ENCODE data around the gene SIGMAR1. TPM values are rescaled to one million over a fixed set of nuclear protein-coding genes. Genes with fewer than 3 reads are reported as not detected.

The SIGMAR1 gene
- total RNA-seq, 4 donors from 2014 or later, result 18.9 to 35.7 (median 27.4) TPM

DNA sequence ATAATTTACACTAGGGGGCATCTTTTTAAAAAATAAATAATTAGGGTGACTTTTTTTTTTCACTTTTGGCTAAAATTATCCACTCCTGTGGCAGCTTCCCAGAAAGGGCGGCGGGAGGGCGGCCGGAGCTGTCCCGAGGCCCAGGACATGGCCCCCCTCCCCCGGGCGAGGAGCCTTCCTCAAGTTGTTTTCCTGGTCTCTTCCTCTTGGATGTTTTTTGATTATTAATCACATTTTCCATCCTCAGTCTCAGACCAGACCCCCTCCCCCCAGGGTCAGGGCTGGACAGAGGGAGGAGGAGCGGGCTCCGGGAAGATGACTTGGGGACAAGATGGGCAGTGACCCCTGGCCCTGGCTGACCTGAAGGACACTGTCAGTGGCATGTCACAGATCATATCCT lies 43.4 kb downstream of the SIGMAR1 start:
- peak in 1 of 5 experiments; percentile 19 for TF ChIP-seq CTCF (IDR thresholded peaks at IDR 0.05 in 4 of 5, conservative IDR thresholded peaks at IDR 0.05 in 1 of 5)
- TF ChIP-seq POLR2A (IDR thresholded peaks at IDR 0.05), result no peak
- Histone ChIP-seq H3K27me3 (no peaks in the 10 kb centered on the region), H3K36me3 (no peaks in the 10 kb centered on the region), H3K27ac (peak overlapping the region; percentile 82 to 93 (median 86)), H3K4me3 (no peak overlapping the region), H3K4me1 (peaks cover 67 to 76% of the 10 kb centered on the region in 2 donors), H3K9me3 (no peaks in the 10 kb centered on the region)
- ATAC-seq (no peak), DNase-seq (peak in 1 of 2 donors; percentile 36)
- in situ Hi-C loops (cut with MboI; ENCODE audit: low sequenced_read_pairs in 4 of 4) (no loop called here), intact Hi-C loops (cut with DNase I; ENCODE audit: low total_unique reads) (loop anchor here (5.0 to 10.0 kb wide), 2 partner anchors 192 to 339 kb away; no protein-coding TSS in a partner anchor)

- H3K4me1 ChIP-seq, result peaks cover 70 to 76% of the 10 kb centered on the region in 2 donors
- in situ Hi-C loops (cut with MboI; ENCODE audit: low sequenced_read_pairs in 4 of 4), result no loop called here
Measured at GRCh38 chr9:34592895-34593601, 44.5 kb downstream of the SIGMAR1 start.

DNA sequence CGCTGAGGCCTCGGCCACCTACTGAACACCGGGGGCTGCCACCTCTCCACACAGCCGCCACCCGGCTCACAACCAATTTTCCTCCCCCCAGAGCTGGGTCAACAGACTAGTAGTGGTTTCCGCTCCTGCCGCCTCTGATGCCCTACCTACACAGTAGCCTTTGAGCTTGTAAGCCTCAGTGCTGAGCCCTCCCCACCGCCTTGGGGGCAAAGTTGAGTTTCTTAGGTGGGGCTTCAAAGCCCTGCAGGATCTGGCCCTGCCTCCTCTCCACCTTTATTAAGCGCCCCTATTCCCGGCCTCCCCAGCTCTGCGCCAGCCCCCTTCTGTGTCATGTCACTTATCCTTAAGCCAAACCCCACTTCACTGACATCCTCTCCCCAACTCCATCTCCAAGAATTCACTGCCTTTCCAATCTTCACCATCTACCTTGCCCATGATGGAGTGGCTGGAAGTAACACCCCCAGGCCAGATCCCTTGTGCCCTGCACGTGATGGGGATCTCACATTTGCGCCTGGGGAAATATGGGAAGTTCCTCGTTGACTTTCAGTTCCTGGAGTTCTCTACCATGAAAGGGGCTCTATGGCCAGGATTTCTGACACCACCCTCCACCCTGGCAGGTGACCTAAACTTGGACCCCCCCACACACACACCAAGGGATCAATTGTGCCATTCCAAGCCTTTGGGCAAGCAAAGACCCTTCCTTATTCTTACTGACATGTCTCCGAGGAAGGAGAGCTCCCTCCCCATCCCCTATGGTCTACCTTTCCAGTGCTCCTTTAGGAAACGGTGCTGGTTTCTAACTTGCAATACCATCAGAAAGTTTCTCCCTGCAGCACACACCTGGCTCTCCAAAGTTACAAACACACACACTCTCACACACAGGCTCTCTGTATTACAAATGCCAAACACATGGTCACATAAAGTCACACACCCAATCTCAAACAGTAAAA lies 45.4 kb downstream of the SIGMAR1 start:
- DNase-seq, result no peak
- Histone ChIP-seq H3K27ac (peak overlapping the region; percentile 82 to 93 (median 86)), H3K4me3 (no peak overlapping the region), H3K4me1 (peaks cover 66 to 67% of the 10 kb centered on the region in 2 donors), H3K27me3 (no peaks in the 10 kb centered on the region), H3K9me3 (no peaks in the 10 kb centered on the region), H3K36me3 (no peaks in the 10 kb centered on the region)
- ATAC-seq, result peak in 1 of 2 donors; percentile 0
- intact Hi-C loops (cut with DNase I; ENCODE audit: low total_unique reads) (loop anchor here (1.0 to 10.0 kb wide), 5 partner anchors 44 to 337 kb away; partner anchors contain the start of genes KIF24 and NUDT2), in situ Hi-C loops (cut with MboI; ENCODE audit: low sequenced_read_pairs in 4 of 4) (no loop called here)
- no peak for TF ChIP-seq POLR2A (IDR thresholded peaks at IDR 0.05)
- peak in 2 of 5 experiments; percentile 33 to 42 for TF ChIP-seq CTCF (IDR thresholded peaks at IDR 0.05 in 4 of 5, conservative IDR thresholded peaks at IDR 0.05 in 1 of 5)

More at GRCh38 chr9:34592895-34593601, 44.5 kb downstream of the SIGMAR1 start:
- ATAC-seq, result peak; percentile 28 to 33
- Histone ChIP-seq H3K9me3 (no peaks in the 10 kb centered on the region), H3K27me3 (no peaks in the 10 kb centered on the region), H3K36me3 (no peaks in the 10 kb centered on the region), H3K27ac (peak overlapping the region; percentile 82 to 93 (median 86)), H3K4me3 (peak overlapping the region in 3 of 4 donors; percentile 2 to 18 (median 2))
- TF ChIP-seq POLR2A (IDR thresholded peaks at IDR 0.05), result peak in 1 of 2 donors; percentile 15
- TF ChIP-seq CTCF (IDR thresholded peaks at IDR 0.05 in 4 of 5, conservative IDR thresholded peaks at IDR 0.05 in 1 of 5), result no peak
- DNase-seq, result peak; percentile 85 to 94
- intact Hi-C loops (cut with DNase I; ENCODE audit: low total_unique reads), result loop anchor here (1.0 to 10.0 kb wide), 3 partner anchors 34 to 338 kb away; no protein-coding TSS in a partner anchor

DNA sequence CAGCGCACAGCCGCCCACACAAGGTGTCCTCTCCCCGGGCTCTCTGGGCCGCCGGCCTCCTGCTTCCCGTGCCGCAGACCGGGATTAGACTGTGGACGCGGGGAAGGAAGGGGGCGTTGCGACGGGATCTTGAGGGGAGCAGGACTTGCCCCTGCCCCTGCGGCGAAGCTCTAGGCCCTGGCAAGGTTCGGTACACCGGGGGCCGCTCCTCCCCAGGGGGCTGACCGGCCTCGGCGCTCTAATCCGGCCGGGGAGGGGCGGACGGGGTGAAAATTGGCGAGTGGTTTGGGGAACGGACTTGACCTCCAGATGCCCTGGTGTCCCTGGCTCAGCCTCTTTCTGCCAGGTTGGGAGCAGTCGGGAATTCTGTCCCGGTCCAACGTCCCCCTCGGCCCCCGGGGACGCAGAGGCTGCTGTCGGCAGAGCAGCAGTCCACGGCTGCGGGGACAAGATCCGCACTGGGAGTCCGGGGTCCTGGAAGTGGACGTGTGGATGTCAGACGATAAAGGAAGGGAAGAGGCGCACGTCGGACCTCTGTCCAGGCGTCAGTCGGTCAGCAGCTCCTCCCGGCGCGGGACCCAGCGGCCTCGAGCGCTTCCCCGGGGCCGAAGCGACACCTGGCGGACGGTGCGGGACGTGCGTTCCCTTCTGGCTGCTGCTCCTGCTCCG lies 46.2 kb downstream of the SIGMAR1 start:
- no peak for TF ChIP-seq POLR2A (IDR thresholded peaks at IDR 0.05)
- TF ChIP-seq CTCF (IDR thresholded peaks at IDR 0.05 in 4 of 5, conservative IDR thresholded peaks at IDR 0.05 in 1 of 5), result peak; percentile 94 to 98 (median 97)
- in situ Hi-C loops (cut with MboI; ENCODE audit: low sequenced_read_pairs in 4 of 4), result no loop called here
- peak; percentile 37 to 42 for ATAC-seq
- peaks cover 58 to 66% of the 10 kb centered on the region in 2 donors for H3K4me1 ChIP-seq
- peak overlapping the region; percentile 82 to 93 (median 86) for H3K27ac ChIP-seq
- peak overlapping the region; percentile 49 to 82 (median 68) for H3K4me3 ChIP-seq
- no peaks in the 10 kb centered on the region for H3K9me3 ChIP-seq
- intact Hi-C loops (cut with DNase I; ENCODE audit: low total_unique reads), result loop anchor here (1.0 to 10.0 kb wide), 5 partner anchors 43 to 337 kb away; partner anchors contain the start of genes KIF24 and NUDT2
- H3K36me3 ChIP-seq, result no peaks in the 10 kb centered on the region
- no peaks in the 10 kb centered on the region for H3K27me3 ChIP-seq
- peak; percentile 84 to 87 for DNase-seq

Data from gastrocnemius medialis (tissue), 4 donors.